Measurements from ENCODE around the gene CETN3.

Gene CETN3

DNA sequence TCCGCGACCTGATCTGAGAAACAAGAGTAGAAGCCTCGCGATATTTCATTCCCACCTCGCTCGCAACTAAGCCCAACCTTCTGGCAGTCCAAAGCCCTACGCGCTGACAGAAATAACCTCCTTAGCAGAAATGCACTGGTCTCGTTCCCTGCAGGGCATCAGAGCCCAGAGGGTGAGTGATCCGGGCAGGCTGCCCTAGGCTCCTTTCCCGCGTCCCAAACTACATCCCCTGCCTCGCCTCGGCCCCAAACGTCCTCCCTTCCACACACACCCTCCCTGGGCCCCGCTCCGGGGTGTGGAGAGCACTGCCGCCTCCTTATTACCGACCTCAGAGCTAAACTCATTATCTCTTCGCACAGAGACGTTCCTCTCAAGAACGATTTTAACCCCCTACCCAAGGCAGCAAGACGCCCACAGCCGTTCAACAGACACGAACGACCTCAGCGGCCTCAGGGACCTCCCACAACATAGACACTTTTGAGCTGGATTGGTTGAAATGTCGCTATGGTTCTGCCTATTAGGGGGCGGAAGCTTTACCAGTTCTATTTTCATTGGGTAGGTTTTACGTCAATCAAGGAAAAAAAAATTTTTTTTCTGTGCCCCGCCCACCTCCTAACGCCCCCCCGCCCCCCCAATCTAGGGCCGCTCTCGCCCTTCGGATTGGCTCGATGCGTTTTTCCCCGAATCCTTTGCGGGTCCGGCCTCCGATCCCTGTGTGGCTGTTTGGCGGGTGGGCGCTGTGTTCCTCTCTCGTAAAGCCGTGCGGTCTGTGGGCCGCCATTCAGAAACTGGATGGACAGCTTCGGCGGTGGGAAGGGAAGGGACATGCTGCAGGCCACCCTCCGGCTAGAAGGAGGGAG is at the start of gene CETN3:
Gene CETN3, minus strand, starts transcription at position 439 of the 860 bp plus-strand sequence. Its CDS starts 95 bp downstream, at position 344.
- peak; percentile 89 for DNase-seq (ENCODE audit: low spot score)
- in situ Hi-C loops (cut with MboI; ENCODE audit: low sequenced_read_pairs, unreplicated experiment): no loop called here
- TF ChIP-seq, protein P1, sequence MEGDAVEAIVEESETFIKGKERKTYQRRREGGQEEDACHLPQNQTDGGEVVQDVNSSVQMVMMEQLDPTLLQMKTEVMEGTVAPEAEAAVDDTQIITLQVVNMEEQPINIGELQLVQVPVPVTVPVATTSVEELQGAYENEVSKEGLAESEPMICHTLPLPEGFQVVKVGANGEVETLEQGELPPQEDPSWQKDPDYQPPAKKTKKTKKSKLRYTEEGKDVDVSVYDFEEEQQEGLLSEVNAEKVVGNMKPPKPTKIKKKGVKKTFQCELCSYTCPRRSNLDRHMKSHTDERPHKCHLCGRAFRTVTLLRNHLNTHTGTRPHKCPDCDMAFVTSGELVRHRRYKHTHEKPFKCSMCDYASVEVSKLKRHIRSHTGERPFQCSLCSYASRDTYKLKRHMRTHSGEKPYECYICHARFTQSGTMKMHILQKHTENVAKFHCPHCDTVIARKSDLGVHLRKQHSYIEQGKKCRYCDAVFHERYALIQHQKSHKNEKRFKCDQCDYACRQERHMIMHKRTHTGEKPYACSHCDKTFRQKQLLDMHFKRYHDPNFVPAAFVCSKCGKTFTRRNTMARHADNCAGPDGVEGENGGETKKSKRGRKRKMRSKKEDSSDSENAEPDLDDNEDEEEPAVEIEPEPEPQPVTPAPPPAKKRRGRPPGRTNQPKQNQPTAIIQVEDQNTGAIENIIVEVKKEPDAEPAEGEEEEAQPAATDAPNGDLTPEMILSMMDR (IDR thresholded peaks at IDR 0.05; ENCODE audit: borderline replicate concordance, control extremely low read depth, extremely low read depth, insufficient read depth, missing control alignments): no peak

DNA sequence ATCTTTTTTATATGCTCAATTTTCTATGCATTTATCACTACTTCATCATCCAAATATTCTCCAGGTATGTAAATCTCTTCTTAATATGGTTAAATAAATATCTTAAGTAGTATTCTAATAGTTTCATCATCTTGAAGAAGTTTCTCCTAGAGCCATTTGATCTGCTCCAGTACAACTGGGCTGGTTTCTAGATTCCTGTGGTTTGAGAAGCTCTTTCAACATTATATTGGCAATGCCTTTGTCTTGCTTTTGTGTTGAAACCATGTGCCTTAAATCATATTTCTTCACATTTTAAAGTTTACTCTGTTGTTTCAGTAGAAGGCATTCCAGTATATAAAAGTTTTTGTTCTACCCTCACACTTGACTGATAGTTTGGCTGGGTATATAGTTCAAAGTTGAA is 37.4 kb upstream of the CETN3 start:
- DNase-seq (ENCODE audit: low spot score): no peak
- TF ChIP-seq, protein P1 (IDR thresholded peaks at IDR 0.05; ENCODE audit: borderline replicate concordance, control extremely low read depth, extremely low read depth, insufficient read depth, missing control alignments): no peak
- in situ Hi-C loops (cut with MboI; ENCODE audit: low sequenced_read_pairs, unreplicated experiment): loop anchor here (10.0 kb wide), 1 partner anchor 338 kb away; no protein-coding TSS in a partner anchor

DNA sequence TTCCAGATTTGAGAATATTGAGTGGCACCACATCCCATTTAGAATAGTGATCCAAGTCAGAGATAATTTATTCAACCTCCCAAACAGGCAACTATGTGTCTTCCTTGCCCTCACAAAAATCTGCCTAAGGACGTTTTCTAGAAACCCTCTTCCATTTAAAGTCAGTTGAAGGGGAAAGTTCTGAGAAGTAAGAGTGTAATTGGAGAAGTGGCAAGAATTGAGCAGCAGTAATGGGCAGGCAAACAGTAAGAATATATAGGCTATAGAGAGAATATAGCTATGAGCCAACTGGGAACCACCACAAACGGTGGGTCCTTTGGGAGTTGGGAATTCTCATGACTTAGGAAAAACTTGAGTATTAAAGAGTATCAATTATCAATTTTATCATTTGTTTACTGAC is 31.1 kb upstream of the CETN3 start:
- in situ Hi-C loops (cut with MboI; ENCODE audit: low sequenced_read_pairs, unreplicated experiment): loop anchor here (10.0 kb wide), 1 partner anchor 344 kb away; no protein-coding TSS in a partner anchor
- TF ChIP-seq, protein P1 (IDR thresholded peaks at IDR 0.05; ENCODE audit: borderline replicate concordance, control extremely low read depth, extremely low read depth, insufficient read depth, missing control alignments): no peak
- DNase-seq (ENCODE audit: low spot score): no peak

DNA sequence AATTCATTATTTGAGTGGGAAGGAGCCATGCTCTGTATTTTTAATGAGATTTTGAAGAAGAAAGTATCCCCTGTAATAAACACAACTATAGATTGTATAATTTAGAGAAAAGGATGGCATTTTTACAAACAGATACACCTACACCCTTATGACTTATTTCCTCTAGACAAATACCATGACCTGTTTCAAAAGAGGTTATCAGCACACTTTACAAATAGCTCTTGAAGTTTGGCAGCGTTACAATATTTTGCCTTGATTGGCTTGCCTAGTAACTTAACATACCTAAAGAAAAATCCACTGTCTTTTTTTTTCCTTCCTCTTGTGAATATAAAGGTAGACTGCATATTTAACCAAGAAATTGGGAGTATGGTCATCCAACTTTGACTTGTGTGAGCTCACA is 28.5 kb upstream of the CETN3 start:
- in situ Hi-C loops (cut with MboI; ENCODE audit: low sequenced_read_pairs, unreplicated experiment): loop anchor here (10.0 kb wide), 1 partner anchor 167 kb away; no protein-coding TSS in a partner anchor

DNA sequence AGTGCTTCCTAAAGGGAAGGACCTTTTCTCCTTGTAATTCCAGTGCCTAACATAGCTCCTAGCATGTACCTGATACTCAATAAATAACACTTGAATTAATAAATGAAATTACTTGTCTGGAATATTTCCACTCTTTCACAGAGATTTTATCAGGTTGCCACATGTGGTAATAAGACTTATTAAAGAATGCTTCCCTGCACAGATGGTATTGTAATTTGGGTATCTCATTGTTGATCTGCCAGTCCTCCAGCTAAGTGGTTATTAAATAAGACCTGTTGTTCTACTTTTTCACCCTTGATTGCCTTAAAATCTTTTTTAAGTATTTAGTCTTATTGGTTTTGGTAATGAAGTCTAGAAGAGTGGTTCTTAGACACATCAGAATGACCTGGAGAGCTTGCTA is 28.1 kb upstream of the CETN3 start:
- no peak for DNase-seq (ENCODE audit: low spot score)
- in situ Hi-C loops (cut with MboI; ENCODE audit: low sequenced_read_pairs, unreplicated experiment): loop anchor here (10.0 kb wide), 1 partner anchor 167 kb away; no protein-coding TSS in a partner anchor
- TF ChIP-seq, protein P1 (IDR thresholded peaks at IDR 0.05; ENCODE audit: borderline replicate concordance, control extremely low read depth, extremely low read depth, insufficient read depth, missing control alignments): no peak

More for the DNA sequence above, 28.5 kb upstream of the CETN3 start:
- TF ChIP-seq, protein P1 (IDR thresholded peaks at IDR 0.05; ENCODE audit: borderline replicate concordance, control extremely low read depth, extremely low read depth, insufficient read depth, missing control alignments): no peak
- DNase-seq (ENCODE audit: low spot score): no peak

DNA sequence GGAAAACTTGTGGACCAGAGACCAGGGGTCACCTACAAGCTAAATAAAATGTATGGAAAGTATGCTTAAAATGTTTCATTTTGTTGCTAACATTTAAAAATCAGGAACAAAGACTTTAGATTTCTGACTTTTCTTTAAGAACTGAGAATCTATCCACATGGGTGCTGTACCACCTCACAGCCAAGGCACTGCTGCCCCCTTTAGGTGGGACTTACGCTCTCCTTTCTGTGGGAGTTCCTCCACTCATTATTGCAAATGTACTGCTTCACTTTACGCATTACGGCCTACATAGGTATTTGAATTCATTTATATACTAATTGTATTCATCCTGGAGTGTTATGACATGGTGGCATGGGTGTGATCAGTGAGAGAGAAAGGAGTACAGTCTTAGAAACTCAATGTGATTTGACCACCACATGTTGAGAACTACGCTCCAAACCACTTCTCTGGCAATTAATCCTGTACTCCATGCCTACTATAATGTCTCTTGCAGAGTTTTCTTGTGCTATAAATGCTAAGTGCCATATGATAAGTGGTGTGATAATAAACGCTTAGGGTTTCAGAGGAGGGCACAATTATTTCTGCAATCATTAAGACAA is 24.7 kb upstream of the CETN3 start:
- TF ChIP-seq, protein P1 (IDR thresholded peaks at IDR 0.05; ENCODE audit: borderline replicate concordance, control extremely low read depth, extremely low read depth, insufficient read depth, missing control alignments): peak; percentile 59
- no peak for DNase-seq (ENCODE audit: low spot score)
- in situ Hi-C loops (cut with MboI; ENCODE audit: low sequenced_read_pairs, unreplicated experiment): loop anchor here (10.0 kb wide), 1 partner anchor 171 kb away; no protein-coding TSS in a partner anchor
